ENCODE data around the gene EFCAB7. TPM values are rescaled to one million over a fixed set of nuclear protein-coding genes. Genes with fewer than 3 reads are reported as not detected.

EFCAB7 gene
- total RNA-seq, 1 experiment from 2014 or later, result 16.1 TPM

DNA sequence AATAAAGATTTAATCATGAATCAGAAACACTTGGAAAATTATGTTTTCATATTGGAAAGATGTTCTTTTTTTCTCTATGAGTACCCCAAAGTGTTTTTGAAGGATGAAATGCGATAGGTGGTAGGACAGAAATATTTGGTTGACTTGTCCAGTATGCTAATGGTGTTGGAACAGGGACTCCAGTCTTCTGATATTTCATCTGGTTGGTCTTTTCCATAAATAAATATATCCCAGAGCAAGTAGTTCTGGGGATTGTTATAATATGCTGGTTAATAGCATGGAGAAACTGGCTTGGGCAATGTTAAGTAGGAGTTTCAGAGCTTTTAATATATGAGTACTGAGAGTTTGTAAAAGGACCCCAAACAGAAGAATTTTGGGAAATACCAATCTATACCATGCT, 78.6 kb downstream of the EFCAB7 start:
- DNase-seq (ENCODE audit: low read depth), result no peak

DNA sequence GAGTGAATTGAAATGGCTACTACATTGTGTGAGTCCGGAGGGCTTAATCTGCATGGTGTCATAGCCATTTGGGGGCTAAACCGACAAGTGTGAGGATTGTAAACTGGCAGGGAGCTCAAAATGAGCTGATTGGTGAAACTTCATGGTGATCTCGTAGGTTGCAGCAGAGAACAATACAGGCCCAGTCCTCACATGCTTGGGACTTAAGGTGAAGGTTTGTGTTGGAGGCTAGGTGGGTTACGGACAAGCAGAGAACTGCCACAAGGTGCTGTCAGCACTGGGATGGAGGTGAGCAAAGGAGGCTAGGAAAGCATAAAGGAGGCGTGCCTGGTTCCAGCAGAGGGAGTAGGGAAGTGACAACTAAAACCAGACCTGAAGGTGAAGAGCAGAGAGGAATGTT, 79.3 kb downstream of the EFCAB7 start:
- DNase-seq (ENCODE audit: low read depth), result no peak

DNA sequence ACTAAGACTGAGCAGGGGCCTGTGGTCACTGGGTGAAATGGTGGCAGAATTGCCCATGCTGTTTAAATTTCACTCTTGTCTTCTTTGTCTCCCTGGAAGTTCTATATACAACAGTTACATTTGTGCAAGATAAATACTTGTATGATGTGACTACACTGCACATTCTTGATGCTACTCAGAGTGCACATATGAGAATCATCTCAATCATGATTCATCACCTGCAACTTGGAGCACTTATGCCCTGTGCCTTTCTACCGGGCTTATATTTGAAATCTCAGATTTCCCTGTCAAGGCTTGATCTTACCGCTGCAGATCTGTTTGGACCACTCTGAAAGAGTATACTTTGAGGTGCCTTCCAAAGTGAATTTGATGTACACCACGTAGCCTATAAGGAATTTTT, 80.5 kb downstream of the EFCAB7 start:
- no peak for DNase-seq (ENCODE audit: low read depth)

DNA sequence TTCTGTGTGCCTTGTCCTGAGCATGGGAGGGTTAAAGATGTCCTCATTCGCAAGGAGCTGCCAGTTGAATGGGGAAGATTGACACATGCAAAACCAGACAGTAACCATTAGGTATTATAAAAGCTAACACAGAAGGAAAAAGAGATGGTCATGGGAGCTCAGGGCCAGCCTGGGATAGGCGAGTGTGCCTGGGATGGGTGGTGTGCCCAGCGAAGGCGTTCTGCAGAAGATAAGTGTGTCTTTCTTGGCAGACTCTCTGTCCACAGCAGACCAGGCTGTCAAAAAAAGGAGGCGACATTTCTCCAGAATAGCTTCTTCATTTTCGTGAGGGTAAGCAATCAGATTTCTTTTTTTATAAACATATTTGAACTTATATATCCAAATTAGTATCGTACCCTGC, 84.0 kb downstream of the EFCAB7 start:
- DNase-seq (ENCODE audit: low read depth), result no peak

DNA sequence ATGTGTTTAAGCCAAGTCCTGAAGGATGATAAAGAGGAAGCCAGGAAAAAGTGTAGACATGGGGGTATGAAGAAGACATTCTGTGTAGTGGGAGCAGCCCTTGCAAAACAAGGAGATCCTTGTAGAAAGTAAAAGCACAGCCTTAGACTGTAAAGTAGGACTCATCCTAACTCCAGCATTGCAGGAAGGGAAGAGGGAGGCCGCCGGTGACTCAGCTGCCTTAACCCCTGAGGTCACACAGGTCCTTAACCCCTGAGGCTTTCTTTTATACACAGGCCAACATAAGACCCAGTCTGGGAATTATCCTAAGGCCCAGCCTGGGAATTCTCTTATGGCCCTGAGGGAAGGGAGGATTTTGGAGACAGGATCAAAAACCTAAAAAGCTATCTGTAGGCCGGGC, 87.9 kb downstream of the EFCAB7 start:
- DNase-seq (ENCODE audit: low read depth), result peak; percentile 61

DNA sequence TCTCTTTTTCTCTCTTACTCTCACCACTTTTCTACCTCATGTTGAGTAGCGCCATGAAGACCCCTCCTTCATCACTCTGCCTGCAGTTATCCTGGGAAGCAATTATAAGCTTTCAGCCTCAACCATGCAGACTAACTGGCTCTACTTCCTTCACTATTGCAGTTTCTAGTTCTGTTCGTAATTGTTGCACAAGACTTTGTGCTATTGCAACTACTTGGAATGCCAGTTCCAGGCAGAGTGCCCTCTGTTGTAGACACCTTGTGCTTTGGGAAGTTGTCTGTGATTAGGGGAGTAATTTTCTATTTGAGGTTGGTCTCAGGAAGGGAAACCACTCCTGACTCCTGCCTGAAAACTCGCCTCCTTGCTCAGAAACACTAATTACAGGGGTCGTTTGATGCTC, 89.2 kb downstream of the EFCAB7 start:
- no peak for DNase-seq (ENCODE audit: low read depth)

DNA sequence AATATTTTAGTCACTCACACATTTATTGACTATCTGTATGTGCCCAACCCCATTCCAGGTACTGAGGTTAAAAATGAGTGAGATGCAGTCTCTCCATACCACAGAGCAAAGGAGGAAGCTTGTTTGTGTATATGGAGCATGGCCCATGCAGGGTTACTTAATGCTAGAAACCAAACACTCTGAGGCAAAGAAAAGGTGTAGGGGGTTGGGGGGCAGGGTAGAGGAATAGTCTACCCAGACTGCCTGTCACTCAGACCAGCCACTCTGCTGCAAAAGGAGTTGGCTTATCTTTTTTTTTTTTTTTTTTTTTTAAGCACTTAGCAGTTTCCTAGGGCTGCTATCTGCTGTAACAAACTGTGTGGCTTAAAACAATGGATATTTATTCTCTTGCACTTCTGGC, 89.6 kb downstream of the EFCAB7 start:
- DNase-seq (ENCODE audit: low read depth), result no peak

DNA sequence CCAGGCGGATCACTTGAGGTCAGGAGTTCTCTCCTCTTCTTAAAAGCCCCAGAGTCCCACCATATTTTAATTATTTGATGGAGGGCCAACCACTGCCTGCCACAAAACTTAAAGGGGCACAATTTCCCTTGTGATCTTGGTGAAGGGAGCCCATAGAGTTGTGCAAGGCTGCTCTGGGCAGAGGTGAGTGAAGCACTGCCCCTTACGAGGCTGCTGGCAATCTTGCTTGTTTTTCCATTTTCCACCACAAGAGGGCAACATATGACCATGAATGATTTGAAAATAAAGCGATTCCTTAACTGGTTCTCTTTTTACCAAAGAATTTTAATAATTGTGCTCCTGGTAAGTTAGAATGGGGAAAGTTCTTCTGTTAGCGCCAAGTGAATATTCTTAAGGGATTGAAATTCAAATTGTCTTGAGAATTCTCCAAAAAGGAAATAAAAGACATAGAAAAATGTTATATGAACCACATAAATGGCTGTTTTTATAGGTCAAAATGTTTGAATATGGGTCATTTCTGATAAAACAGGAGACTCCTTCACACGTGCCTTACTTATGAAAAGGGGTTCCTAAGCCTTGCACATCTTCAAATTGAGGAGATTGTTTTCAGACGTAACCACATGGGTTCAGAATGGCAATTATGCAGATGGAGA, 92.6 kb downstream of the EFCAB7 start:
- DNase-seq (ENCODE audit: low read depth), result peak; percentile 70

DNA sequence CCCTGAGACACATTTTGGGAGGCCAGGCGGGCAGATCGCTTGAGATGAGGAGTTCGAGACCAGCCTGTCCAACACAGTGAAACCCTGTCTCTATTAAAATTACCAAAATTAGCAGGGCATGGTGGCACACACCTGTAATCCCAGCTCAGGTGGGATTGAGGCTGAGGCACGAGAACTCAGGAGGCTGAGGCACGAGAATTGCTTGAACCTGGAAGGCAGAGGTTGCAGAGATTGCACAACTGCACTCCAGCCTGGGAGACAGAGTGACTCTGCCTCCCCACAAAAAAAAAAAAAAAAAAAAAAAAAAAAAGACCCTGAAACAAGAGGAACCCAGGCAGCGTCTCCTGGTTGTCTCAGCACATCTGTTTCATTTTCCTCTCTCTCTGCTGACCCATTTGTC, 94.1 kb downstream of the EFCAB7 start:
- no peak for DNase-seq (ENCODE audit: low read depth)

DNA sequence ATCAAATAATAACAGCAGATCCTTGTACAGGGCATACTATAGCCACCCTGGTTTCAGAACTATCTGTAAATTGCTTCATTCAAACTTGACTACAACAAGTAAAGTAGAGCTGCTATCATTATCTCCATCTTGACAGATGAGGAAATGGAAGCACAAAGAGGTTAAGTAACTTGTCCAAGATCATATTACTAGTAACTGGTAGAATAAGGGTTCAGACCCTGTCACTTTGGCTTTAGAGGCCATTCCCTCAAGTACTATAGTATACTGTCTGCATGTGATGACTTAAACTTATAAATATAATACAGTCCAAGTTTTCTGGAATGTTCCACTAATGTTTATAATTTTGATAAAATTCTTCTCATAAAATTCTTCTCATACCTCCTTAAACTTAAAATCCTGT, 94.7 kb downstream of the EFCAB7 start:
- no peak for DNase-seq (ENCODE audit: low read depth)

DNA sequence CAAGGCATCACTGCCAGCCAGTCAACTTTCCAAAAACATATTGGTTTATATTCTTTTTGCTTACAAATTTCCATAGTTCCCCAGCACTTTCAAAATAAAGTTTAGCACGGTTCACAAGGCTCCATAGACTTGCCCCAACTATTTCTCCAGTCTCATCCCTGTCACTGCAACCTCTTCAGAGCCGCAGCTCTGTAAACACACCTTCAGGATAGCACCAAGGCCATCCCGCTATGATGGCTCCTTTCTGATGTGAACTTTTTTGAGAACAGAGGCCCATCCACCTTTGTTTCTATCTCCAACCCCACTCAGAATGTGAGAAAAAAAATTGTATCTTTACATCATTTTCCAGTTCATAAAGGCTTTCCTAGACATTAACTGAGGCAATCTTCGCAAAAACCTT, 96.2 kb downstream of the EFCAB7 start:
- DNase-seq (ENCODE audit: low read depth), result no peak

DNA sequence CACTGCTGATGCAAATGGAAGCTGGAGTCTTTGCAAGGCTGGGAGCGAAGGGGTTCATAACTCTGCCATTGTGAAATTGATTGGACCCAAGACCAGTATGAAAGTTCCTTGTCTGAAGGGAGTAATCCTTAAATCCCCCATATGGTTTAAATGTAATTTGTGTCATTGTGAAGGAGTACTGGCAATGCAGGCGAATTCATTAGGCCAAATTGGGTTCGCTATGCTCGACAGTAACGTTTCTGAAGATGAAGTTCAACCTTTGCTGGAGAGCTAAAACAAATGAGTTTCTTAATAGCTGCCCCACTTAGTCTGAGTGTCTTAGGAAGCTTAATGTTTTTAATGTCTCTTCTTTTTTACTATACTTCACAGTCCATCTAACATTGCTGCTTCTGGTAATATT, 97.3 kb downstream of the EFCAB7 start:
- DNase-seq (ENCODE audit: low read depth), result no peak

DNA sequence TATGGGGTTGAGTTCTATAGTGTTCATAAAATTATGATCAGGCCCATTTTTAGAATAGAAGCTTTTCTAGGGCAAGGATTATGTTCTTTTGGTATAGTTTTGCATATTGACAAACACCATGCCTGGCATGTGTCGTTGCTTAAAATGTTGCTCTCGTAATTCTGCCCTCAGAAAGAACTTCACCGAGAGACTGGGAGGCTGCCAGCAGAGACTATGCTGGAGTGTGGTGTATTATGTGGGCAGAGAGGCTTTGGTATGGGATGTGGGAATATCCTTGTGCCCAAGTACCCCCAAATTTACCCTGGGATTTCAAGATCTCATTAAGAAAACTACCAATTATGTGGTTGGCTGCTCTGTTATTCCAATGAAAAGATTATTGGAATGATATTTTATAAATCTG, 97.8 kb downstream of the EFCAB7 start:
- no peak for DNase-seq (ENCODE audit: low read depth)

DNA sequence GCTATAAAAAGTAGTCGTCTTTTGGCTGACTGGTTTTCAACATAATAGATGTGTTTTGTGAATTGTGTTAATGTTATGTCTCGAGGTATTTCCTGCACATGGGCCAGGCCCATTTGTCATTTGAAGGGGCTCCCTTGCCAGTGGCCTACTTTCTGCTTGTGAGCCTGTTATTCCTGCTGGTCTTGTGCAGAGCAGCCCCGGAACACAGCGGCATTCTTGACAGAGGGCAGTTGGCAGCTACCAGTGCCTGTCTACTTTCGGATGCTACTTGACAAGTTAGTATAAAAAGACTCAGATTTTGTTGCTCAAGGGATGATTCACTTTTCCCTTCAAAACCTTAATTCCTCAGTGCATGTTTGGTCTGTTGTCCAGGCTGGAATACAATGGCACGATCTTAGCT, 98.4 kb downstream of the EFCAB7 start:
- no peak for DNase-seq (ENCODE audit: low read depth)

Other genes starting within 250 kb of the EFCAB7 start
- gene FOXD3, start 201.0 kb upstream of the EFCAB7 start, total RNA-seq (2014; rRNA removed; shearing (Covaris generic)), result 0.96 and 1.2 TPM in 2 replicates
- gene ALG6, start 155.9 kb upstream of the EFCAB7 start, total RNA-seq (2014; rRNA removed; shearing (Covaris generic)), result 15.3 and 26.3 TPM in 2 replicates
- 70.8 and 101 TPM in 2 replicates for gene ITGB3BP, start 300 bp upstream of the EFCAB7 start, total RNA-seq (2014; rRNA removed; shearing (Covaris generic))
- gene PGM1, start 69.9 kb downstream of the EFCAB7 start, total RNA-seq (2014; rRNA removed; shearing (Covaris generic)), result 140 and 171 TPM in 2 replicates